ENCODE measurements around the gene DNASE1L1. TPM values are rescaled to one million over a fixed set of nuclear protein-coding genes. Genes with fewer than 3 reads are reported as not detected.

Gene DNASE1L1
- total RNA-seq, 1 experiment from 2014 or later: 8.3 TPM

DNA sequence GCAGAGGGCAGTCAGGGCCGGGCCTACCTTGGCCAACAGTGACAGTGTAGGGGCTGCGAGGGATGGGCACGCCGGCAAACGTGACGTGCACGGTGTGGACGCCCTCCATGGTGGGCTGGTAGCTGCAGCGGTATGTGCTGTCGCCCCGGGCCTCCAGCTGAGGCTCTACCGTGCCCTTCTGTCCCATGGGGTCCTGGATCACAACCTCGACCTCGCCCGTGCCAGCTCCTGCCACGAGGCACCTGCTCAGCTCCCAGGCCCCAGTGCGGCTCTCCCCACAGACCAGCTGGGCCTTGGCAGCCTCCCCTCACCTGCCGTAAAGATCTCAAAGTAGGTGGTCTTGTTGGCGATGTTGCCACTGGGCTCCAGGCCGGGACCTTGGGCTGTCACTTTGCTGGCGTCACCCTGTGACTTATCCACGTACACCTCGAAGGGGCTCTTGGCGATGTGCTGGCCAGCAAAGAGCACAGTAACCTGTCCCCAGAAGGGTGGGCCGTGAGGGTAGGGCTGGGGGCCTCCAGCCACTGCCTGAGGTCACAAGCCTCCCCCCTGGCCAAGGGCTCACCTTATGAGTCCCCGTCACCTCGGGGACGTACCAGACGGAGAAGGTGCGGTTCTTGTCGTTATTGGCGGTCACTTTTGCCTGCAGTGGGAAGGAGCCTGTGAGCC, 42.9 kb downstream of the DNASE1L1 start:
- H3K27ac ChIP-seq (ENCODE audit: low read depth, low read length, poor library complexity, severe bottlenecking): no peak overlapping the region
- H3K4me3 ChIP-seq (ENCODE audit: low read depth, low read length, poor library complexity, severe bottlenecking): no peak overlapping the region
- H3K36me3 ChIP-seq (ENCODE audit: insufficient read depth, low read length, poor library complexity, severe bottlenecking): peaks cover 70% of the 10 kb centered on the region
- BruUV-seq (replicated peaks): no TSS peak
- no peaks in the 10 kb centered on the region for H3K9me3 ChIP-seq (ENCODE audit: low read depth, low read length, poor library complexity, severe bottlenecking)
- ChIA-PET POLR2A (ENCODE audit: low non-redundant PET) (no interaction called here), CTCF (no interaction called here)
- H3K4me1 ChIP-seq (ENCODE audit: insufficient read depth, low read length, poor library complexity, severe bottlenecking): peaks cover 5% of the 10 kb centered on the region
- DNase-seq (ENCODE audit: low spot score): no peak
- intact Hi-C loops (cut with micrococcal nuclease; ENCODE audit: unreplicated experiment): no loop called here
- H3K27me3 ChIP-seq (replicated peaks; ENCODE audit: insufficient read depth, low read depth, low read length, poor library complexity): no peaks in the 10 kb centered on the region
- TF ChIP-seq EZH2 (IDR thresholded peaks at IDR 0.05; ENCODE audit: borderline replicate concordance, low read depth, low read length, poor library complexity, severe bottlenecking): no peak
- TF ChIP-seq, protein P1, sequence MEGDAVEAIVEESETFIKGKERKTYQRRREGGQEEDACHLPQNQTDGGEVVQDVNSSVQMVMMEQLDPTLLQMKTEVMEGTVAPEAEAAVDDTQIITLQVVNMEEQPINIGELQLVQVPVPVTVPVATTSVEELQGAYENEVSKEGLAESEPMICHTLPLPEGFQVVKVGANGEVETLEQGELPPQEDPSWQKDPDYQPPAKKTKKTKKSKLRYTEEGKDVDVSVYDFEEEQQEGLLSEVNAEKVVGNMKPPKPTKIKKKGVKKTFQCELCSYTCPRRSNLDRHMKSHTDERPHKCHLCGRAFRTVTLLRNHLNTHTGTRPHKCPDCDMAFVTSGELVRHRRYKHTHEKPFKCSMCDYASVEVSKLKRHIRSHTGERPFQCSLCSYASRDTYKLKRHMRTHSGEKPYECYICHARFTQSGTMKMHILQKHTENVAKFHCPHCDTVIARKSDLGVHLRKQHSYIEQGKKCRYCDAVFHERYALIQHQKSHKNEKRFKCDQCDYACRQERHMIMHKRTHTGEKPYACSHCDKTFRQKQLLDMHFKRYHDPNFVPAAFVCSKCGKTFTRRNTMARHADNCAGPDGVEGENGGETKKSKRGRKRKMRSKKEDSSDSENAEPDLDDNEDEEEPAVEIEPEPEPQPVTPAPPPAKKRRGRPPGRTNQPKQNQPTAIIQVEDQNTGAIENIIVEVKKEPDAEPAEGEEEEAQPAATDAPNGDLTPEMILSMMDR (conservative IDR thresholded peaks at IDR 0.05; ENCODE audit: low read depth, low read length): no peak

DNA sequence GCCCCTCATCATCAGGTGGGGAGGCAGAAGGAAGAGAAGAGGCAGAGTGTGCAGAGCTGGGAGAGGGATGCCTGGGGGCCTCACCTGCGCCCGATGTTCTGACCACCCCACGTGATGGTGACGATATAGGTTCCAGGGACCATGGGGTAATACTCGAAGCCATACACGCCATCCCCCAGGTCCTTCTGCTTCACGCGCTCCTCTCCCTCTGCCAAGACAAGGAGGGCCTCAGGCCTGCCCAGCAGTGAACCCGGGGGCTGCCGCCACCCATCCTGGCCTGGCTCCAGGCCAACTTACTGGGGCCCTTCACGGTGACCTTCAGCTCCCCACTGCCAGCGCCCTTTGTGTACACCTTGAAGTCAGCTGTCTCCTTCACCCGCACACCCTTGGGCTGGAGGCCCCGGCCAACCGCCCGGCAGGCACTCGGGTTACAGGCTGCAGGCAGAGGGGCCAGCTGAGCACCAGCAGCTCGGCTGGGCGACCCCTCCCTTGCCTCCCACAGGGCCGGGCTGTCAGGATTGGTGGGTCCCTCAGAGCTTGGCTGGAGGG, 43.9 kb downstream of the DNASE1L1 start:
- no peak overlapping the region for H3K4me3 ChIP-seq (ENCODE audit: low read depth, low read length, poor library complexity, severe bottlenecking)
- TF ChIP-seq, protein P1 (conservative IDR thresholded peaks at IDR 0.05; ENCODE audit: low read depth, low read length): no peak
- no peak for TF ChIP-seq EZH2 (IDR thresholded peaks at IDR 0.05; ENCODE audit: borderline replicate concordance, low read depth, low read length, poor library complexity, severe bottlenecking)
- H3K36me3 ChIP-seq (ENCODE audit: insufficient read depth, low read length, poor library complexity, severe bottlenecking): peaks cover 78% of the 10 kb centered on the region
- no peaks in the 10 kb centered on the region for H3K9me3 ChIP-seq (ENCODE audit: low read depth, low read length, poor library complexity, severe bottlenecking)
- no TSS peak for BruUV-seq (replicated peaks)
- DNase-seq (ENCODE audit: low spot score): no peak
- CTCF ChIA-PET: no interaction called here
- H3K27ac ChIP-seq (ENCODE audit: low read depth, low read length, poor library complexity, severe bottlenecking): no peak overlapping the region
- POLR2A ChIA-PET (ENCODE audit: low non-redundant PET): no interaction called here
- H3K27me3 ChIP-seq (replicated peaks; ENCODE audit: insufficient read depth, low read depth, low read length, poor library complexity): no peaks in the 10 kb centered on the region
- intact Hi-C loops (cut with micrococcal nuclease; ENCODE audit: unreplicated experiment): no loop called here
- H3K4me1 ChIP-seq (ENCODE audit: insufficient read depth, low read length, poor library complexity, severe bottlenecking): peaks cover 5% of the 10 kb centered on the region

DNA sequence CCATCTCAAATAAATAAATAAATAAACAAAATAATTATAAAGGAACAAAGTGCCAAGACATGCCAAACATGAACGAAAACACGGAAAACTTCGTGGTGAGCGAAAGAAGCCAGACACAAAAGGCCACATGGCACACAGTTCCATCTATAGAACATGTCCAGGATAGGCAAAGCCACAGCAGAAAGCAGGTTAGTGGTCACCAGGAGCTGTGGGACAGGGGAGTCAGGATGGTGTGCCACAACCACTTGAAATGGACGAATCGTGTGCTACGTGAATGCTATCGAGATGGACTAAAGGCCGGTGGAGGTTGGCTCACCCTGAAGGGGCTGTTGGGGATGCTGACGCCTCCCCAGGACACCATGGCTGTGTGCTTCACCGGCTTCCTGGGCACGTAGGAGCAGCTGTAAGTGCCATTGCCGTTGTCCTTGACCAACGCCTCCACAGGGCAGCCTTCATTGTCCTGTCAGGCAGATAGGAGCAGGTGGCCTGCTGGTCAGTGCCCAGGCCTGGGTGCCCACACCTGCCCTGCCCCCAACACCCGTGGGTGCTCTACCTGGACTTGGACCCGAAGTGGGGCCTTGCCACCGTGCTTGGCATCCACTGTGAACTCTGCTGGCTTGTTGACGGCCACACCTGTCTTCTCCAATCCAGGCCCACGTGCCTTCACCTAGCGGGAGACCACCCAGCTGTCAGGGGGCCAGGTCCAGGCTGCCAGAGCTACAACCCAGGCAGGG, 45.2 kb downstream of the DNASE1L1 start:
- ChIA-PET CTCF (no interaction called here), POLR2A (ENCODE audit: low non-redundant PET) (no interaction called here)
- H3K27ac ChIP-seq (ENCODE audit: low read depth, low read length, poor library complexity, severe bottlenecking): no peak overlapping the region
- intact Hi-C loops (cut with micrococcal nuclease; ENCODE audit: unreplicated experiment): no loop called here
- no TSS peak for BruUV-seq (replicated peaks)
- no peaks in the 10 kb centered on the region for H3K9me3 ChIP-seq (ENCODE audit: low read depth, low read length, poor library complexity, severe bottlenecking)
- H3K36me3 ChIP-seq (ENCODE audit: insufficient read depth, low read length, poor library complexity, severe bottlenecking): peaks cover 90% of the 10 kb centered on the region
- H3K4me1 ChIP-seq (ENCODE audit: insufficient read depth, low read length, poor library complexity, severe bottlenecking): peaks cover 5% of the 10 kb centered on the region
- H3K27me3 ChIP-seq (replicated peaks; ENCODE audit: insufficient read depth, low read depth, low read length, poor library complexity): no peaks in the 10 kb centered on the region
- no peak for DNase-seq (ENCODE audit: low spot score)
- no peak for TF ChIP-seq EZH2 (IDR thresholded peaks at IDR 0.05; ENCODE audit: borderline replicate concordance, low read depth, low read length, poor library complexity, severe bottlenecking)
- TF ChIP-seq, protein P1 (conservative IDR thresholded peaks at IDR 0.05; ENCODE audit: low read depth, low read length): no peak
- no peak overlapping the region for H3K4me3 ChIP-seq (ENCODE audit: low read depth, low read length, poor library complexity, severe bottlenecking)

Data from A673 (cell line).